ENCODE results near the gene SLC35B2.

Gene SLC35B2

GRCh38 chr6:44266347-44266746 is 9.0 kb upstream of the SLC35B2 start:
- no peak for DNase-seq

GRCh38 chr6:44265722-44266233 is 8.4 kb upstream of the SLC35B2 start:
- no peak for DNase-seq

GRCh38 chr6:44265007-44265721 is 7.8 kb upstream of the SLC35B2 start, which contains the start of gene NFKBIE:
Gene NFKBIE (minus strand): TSS chr6:44265551. CDS start chr6:44265346, 205 bp downstream.
- peak; percentile 95 for DNase-seq

- DNase-seq: no peak
Observed at GRCh38 chr6:44264154-44265006, 7.1 kb upstream of the SLC35B2 start.

- no peak for DNase-seq
Observed at GRCh38 chr6:44263354-44264100, 6.2 kb upstream of the SLC35B2 start.

GRCh38 chr6:44262467-44263353 is 5.4 kb upstream of the SLC35B2 start:
- DNase-seq: no peak

GRCh38 chr6:44261581-44261980 is 4.3 kb upstream of the SLC35B2 start:
- no peak for DNase-seq

- no peak for DNase-seq
Observed at GRCh38 chr6:44260451-44261297, 3.3 kb upstream of the SLC35B2 start.

GRCh38 chr6:44260011-44260410 is 2.7 kb upstream of the SLC35B2 start:
- DNase-seq: no peak

GRCh38 chr6:44258921-44259320 is 1.6 kb upstream of the SLC35B2 start:
- no peak for DNase-seq

- DNase-seq: no peak
Observed at GRCh38 chr6:44258325-44258863, 1.1 kb upstream of the SLC35B2 start.

- DNase-seq: no peak
Observed at GRCh38 chr6:44257753-44258324, 511 bp upstream of the SLC35B2 start.

GRCh38 chr6:44256775-44257024 is 628 bp downstream of the SLC35B2 start:
- DNase-seq: no peak

GRCh38 chr6:44255871-44256774 is 1.2 kb downstream of the SLC35B2 start:
- no peak for DNase-seq

- no peak for DNase-seq
Observed at GRCh38 chr6:44255105-44255808, 2.1 kb downstream of the SLC35B2 start.

GRCh38 chr6:44254191-44255104 is 2.9 kb downstream of the SLC35B2 start:
- no peak for DNase-seq

- peak; percentile 64 for DNase-seq
Observed at GRCh38 chr6:44253307-44254101, 3.8 kb downstream of the SLC35B2 start.
